Endothelial cell of umbilical vein (primary cell): ENCODE results near the gene TEP1. TPM values are rescaled to one million over a fixed set of nuclear protein-coding genes. Genes with fewer than 3 reads are reported as not detected.

Experiments used
- BruUV-seq: library from RNA; stranded (reverse); fragments of 400-500 nt; replicated peaks from 2 replicates; lab custom pipeline; 2021; lab: Mats Ljungman, UMichigan
- CTCF ChIA-PET: fragments of 300-600, 350-600 bp; sonication (Branson Sonifier 250); formaldehyde crosslinking; loops from one replicate; lab custom pipeline; 2021; ENCODE audit warnings: antibody characterized with exemption, inconsistent platforms; lab: Charles Lee
- POLR2A ChIA-PET: fragments of 300-600, 350-600 bp; sonication (Branson Sonifier 250); formaldehyde crosslinking; loops from one replicate; lab custom pipeline; 2021; ENCODE audit warnings: antibody characterized with exemption, inconsistent platforms; lab: Charles Lee
- DNase-seq: peaks from one replicate; pipeline ENCODE4 v3.0.0-alpha.2; 2011; ENCODE audit warnings: low read depth, low spot score
- FAIRE-seq: peaks from 2 replicates; lab custom pipeline; 2011; peaks lifted over from hg19 to GRCh38; lab: Jason Lieb, UNC
- H2AFZ ChIP-seq: 2 replicates; pipeline ENCODE4 v1.6.0; 2012; ENCODE audit warnings: low read depth, low read length, control low read depth, inconsistent platforms
- H3K27ac ChIP-seq: 2 replicates; pipeline ENCODE4 v1.5.1; 2011; ENCODE audit warnings: low read depth, mild to moderate bottlenecking, control low read depth, low read length, moderate library complexity; ENCODE audit not compliant: insufficient read depth
- H3K27me3 ChIP-seq, 2 experiments: 2 replicates each; pipeline versions ENCODE4 v1.6.0 to v1.6.1; 2011; ENCODE audit warnings: low read length in 2 of 2, mixed read lengths in 1 of 2; ENCODE audit not compliant: control insufficient read depth in 2 of 2, insufficient read depth in 2 of 2
- H3K36me3 ChIP-seq, 2 experiments: 2 replicates in 1 of 2; 3 replicates in 1 of 2; pipeline ENCODE4 v1.5.1; 2011; ENCODE audit warnings: low read length in 2 of 2, mild to moderate bottlenecking in 1 of 2, moderate library complexity in 1 of 2; ENCODE audit not compliant: control insufficient read depth in 2 of 2, insufficient read depth in 2 of 2; ENCODE audit errors: extremely low read depth in 1 of 2
- H3K4me1 ChIP-seq: 3 replicates; pipeline ENCODE4 v1.5.1; 2011; ENCODE audit warnings: mild to moderate bottlenecking, low read length; ENCODE audit not compliant: control insufficient read depth, insufficient read depth; ENCODE audit errors: extremely low read depth
- H3K4me2 ChIP-seq: 2 replicates; pipeline ENCODE4 v1.6.1; 2011; ENCODE audit warnings: low read length, control low read depth, mixed read lengths; ENCODE audit not compliant: insufficient read depth
- H3K4me3 ChIP-seq, 3 experiments: fragments of 200-600 bp in 1 of 3; sonication (generic), shearing (Covaris generic) in 1 of 3; replicated peaks in 1 of 3; 2 replicates each; pipeline ENCODE4 v1.5.1; 2011 to 2016; ENCODE audit warnings: control low read depth in 3 of 3, low read length in 3 of 3, mild to moderate bottlenecking in 2 of 3, inconsistent platforms in 1 of 3, low read depth in 1 of 3, moderate library complexity in 1 of 3; ENCODE audit not compliant: insufficient read depth in 1 of 3
- H3K79me2 ChIP-seq: 2 replicates; pipeline ENCODE4 v1.6.0; 2012; ENCODE audit warnings: low read length, inconsistent platforms; ENCODE audit not compliant: control insufficient read depth, insufficient read depth
- H3K9ac ChIP-seq: replicated peaks from 2 replicates; pipeline ENCODE3; 2011; ENCODE audit warnings: low read length, control low read depth; ENCODE audit not compliant: insufficient read depth; ENCODE audit errors: extremely low read depth
- H3K9me1 ChIP-seq: replicated peaks from 3 replicates; pipeline ENCODE4 v1.6.0; 2011; ENCODE audit warnings: mild to moderate bottlenecking, low read length; ENCODE audit not compliant: control insufficient read depth, insufficient read depth; ENCODE audit errors: extremely low read depth
- H3K9me3 ChIP-seq: replicated peaks from 2 replicates; pipeline ENCODE4 v1.5.1; 2012; ENCODE audit warnings: low read length, inconsistent platforms; ENCODE audit not compliant: control insufficient read depth, insufficient read depth
- H4K20me1 ChIP-seq: replicated peaks from 2 replicates; pipeline ENCODE3; 2011; ENCODE audit warnings: mild to moderate bottlenecking, low read length; ENCODE audit not compliant: control insufficient read depth, insufficient read depth; ENCODE audit errors: extremely low read depth
- EZH2 ChIP-seq: IDR thresholded peaks from 2 replicates; pipeline ENCODE4 v1.6.1; 2012; ENCODE audit warnings: borderline replicate concordance, low read depth, mild to moderate bottlenecking, moderate library complexity, low read length, inconsistent platforms; ENCODE audit not compliant: severe bottlenecking
- FOS ChIP-seq: IDR thresholded peaks from 2 replicates; pipeline ENCODE4 v1.6.1; 2011; ENCODE audit warnings: mild to moderate bottlenecking, low read length, moderate library complexity, borderline replicate concordance; ENCODE audit not compliant: insufficient read depth
- GATA2 ChIP-seq: IDR thresholded peaks from 2 replicates; pipeline ENCODE4 v1.7.0; 2011; ENCODE audit warnings: low read depth, mild to moderate bottlenecking, moderate library complexity, mixed read lengths, low read length; ENCODE audit not compliant: insufficient read length, insufficient read depth
- JUN ChIP-seq: IDR thresholded peaks from 2 replicates; pipeline ENCODE4 v1.6.1; 2011; ENCODE audit warnings: borderline replicate concordance, low read depth; ENCODE audit not compliant: insufficient read length, insufficient read depth
- MYC ChIP-seq: IDR thresholded peaks from one replicate; pipeline ENCODE4 v1.6.1; 2011; ENCODE audit warnings: mild to moderate bottlenecking, low read depth, low read length
- POLR2A ChIP-seq: IDR thresholded peaks from 2 replicates; pipeline ENCODE4 v1.6.1; 2012; ENCODE audit warnings: low read depth, mild to moderate bottlenecking, control low read depth, low read length
- POLR2AphosphoS5 ChIP-seq: IDR thresholded peaks from 2 replicates; pipeline ENCODE4 v1.6.1; 2012; ENCODE audit warnings: low read depth, mild to moderate bottlenecking, control low read depth, low read length, moderate library complexity; ENCODE audit not compliant: insufficient read depth
- dilution Hi-C: fragments of 300-500 bp; cut with MboI; formaldehyde crosslinking; loops from one replicate; pipeline ENCODE4 v1.15.0; 2019; ENCODE audit warnings: low sequenced_read_pairs; ENCODE audit not compliant: extremely low pct_ligation_motif_present
- intact Hi-C: fragments of 100-400 bp; cut with micrococcal nuclease; formaldehyde crosslinking; loops from one replicate; pipeline ENCODE4 v1.10.0; 2022
- polyA plus RNA-seq, 4 experiments: library from polyadenylated mRNA; depleted of rRNA in 3 of 4; stranded (reverse) in 3 of 4; unstranded in 1 of 4; fragments of >200 nt; gene quantifications; 2 replicates each; pipeline versions ENCODE4 v1.2.1 to v1.2.3, GENCODE V29; 2011 to 2012; ENCODE audit warnings: missing spikeins in 1 of 4
- total RNA-seq: library from RNA; stranded (reverse); gene quantifications from 2 replicates; pipeline ENCODE4 v1.2.3, GENCODE V29; 2021
- TF ChIP-seq, protein P1 (sequence below), 2 donors: IDR thresholded peaks; 1 replicate in 1 of 2; 2 replicates in 1 of 2; pipeline ENCODE4 v1.5.1; 2011; ENCODE audit warnings: low read length in 2 of 2, mild to moderate bottlenecking in 2 of 2, moderate library complexity in 2 of 2, control low read depth in 1 of 2, inconsistent platforms in 1 of 2, low read depth in 1 of 2; ENCODE audit not compliant: insufficient read depth in 1 of 2; ENCODE audit errors: extremely low read depth in 1 of 2
- TF ChIP-seq, protein P2 (sequence below): IDR thresholded peaks from 2 replicates; pipeline ENCODE4 v1.6.1; 2011; ENCODE audit not compliant: insufficient read depth, insufficient read length

The TEP1 gene
- total and polyA plus RNA-seq, 2 donors (not counting 3 experiments of a cell fraction or from before 2014, with no cell fraction given): 19.6 to 44.6 TPM

DNA sequence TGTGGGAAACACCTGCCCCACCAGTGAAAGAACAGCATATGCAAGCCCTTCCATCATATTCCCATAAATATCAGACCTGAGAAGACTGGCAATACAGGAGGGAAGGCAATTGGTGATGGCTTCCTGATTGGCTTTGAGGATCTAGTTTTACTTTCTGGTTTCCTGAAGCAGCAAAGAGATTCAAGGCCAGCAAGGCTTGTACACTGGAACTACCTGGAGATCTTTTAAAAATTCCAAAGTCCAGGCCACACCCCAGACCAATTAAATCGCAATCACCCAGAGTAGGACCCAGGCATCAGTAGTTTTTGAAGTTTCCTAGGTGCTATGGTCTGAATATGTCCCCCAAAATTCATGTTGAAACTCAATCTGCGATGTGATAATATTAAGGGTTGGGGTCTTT lies 2.9 kb upstream of the TEP1 start:
- CTCF ChIA-PET: interaction anchor here (0.6 to 4.3 kb wide), 40 partner anchors 8 to 275 kb away, joined by 3 to 110 read pairs (median 5); partner anchors contain the start of genes APEX1, CCNB1IP1, KLHL33 and OSGEP
- POLR2A ChIA-PET: interaction anchor here (0.8 to 1.4 kb wide), 4 partner anchors 37 to 73 kb away, joined by 3 to 11 read pairs (median 10); partner anchors contain the start of genes APEX1, OSGEP, PARP2 and PNP
- no peak for FAIRE-seq

More for the DNA sequence above, 2.9 kb upstream of the TEP1 start:
- BruUV-seq: no TSS peak
- dilution Hi-C loops: no loop called here
- intact Hi-C loops: no loop called here
- no peak for DNase-seq
- Histone ChIP-seq H3K27me3 (no peaks in the 10 kb centered on the region), H3K4me2 (no peak overlapping the region), H2AFZ (peak overlapping the region; percentile 73), H4K20me1 (no peaks in the 10 kb centered on the region), H3K9me1 (no peaks in the 10 kb centered on the region), H3K79me2 (peaks cover 4% of the 10 kb centered on the region), H3K9ac (no peak overlapping the region), H3K27ac (no peak overlapping the region), H3K4me1 (peaks cover 17% of the 10 kb centered on the region), H3K4me3 (no peak overlapping the region), H3K9me3 (no peaks in the 10 kb centered on the region), H3K36me3 (no peaks in the 10 kb centered on the region)
- TF ChIP-seq JUN (no peak), GATA2 (no peak), EZH2 (no peak), FOS (no peak), POLR2AphosphoS5 (no peak), MYC (no peak), POLR2A (no peak)
- TF ChIP-seq, protein P1, sequence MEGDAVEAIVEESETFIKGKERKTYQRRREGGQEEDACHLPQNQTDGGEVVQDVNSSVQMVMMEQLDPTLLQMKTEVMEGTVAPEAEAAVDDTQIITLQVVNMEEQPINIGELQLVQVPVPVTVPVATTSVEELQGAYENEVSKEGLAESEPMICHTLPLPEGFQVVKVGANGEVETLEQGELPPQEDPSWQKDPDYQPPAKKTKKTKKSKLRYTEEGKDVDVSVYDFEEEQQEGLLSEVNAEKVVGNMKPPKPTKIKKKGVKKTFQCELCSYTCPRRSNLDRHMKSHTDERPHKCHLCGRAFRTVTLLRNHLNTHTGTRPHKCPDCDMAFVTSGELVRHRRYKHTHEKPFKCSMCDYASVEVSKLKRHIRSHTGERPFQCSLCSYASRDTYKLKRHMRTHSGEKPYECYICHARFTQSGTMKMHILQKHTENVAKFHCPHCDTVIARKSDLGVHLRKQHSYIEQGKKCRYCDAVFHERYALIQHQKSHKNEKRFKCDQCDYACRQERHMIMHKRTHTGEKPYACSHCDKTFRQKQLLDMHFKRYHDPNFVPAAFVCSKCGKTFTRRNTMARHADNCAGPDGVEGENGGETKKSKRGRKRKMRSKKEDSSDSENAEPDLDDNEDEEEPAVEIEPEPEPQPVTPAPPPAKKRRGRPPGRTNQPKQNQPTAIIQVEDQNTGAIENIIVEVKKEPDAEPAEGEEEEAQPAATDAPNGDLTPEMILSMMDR (IDR thresholded peaks at IDR 0.05; ENCODE audit: extremely low read depth in 1 of 2, insufficient read depth in 1 of 2, low read depth in 1 of 2, low read length in 2 of 2): no peak
- TF ChIP-seq, protein P2, sequence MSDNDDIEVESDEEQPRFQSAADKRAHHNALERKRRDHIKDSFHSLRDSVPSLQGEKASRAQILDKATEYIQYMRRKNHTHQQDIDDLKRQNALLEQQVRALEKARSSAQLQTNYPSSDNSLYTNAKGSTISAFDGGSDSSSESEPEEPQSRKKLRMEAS: no peak
